ENCODE data around the gene HEBP2. TPM values are rescaled to one million over a fixed set of nuclear protein-coding genes. Genes with fewer than 3 reads are reported as not detected.

HEBP2 gene
- total RNA-seq, 3 donors from 2014 or later (not counting 1 experiment from before 2014, with no cell fraction given) = 14.2 to 18.6 (median 15.2) TPM

GRCh38 chr6:138406443-138406842, 2.4 kb downstream of the HEBP2 start:
- Histone ChIP-seq H3K27me3 (ENCODE audit: control insufficient read depth, insufficient read depth, low read length) (no peaks in the 10 kb centered on the region), H3K27ac (ENCODE audit: low read length) (no peak overlapping the region), H3K4me3 (ENCODE audit: low read length) (no peak overlapping the region), H3K36me3 (ENCODE audit: control insufficient read depth, insufficient read depth, low read length) (peaks cover 44% of the 10 kb centered on the region), H3K4me1 (ENCODE audit: control insufficient read depth, insufficient read depth, low read length) (peaks cover 18% of the 10 kb centered on the region), H3K9me3 (ENCODE audit: control insufficient read depth, insufficient read depth, low read length) (no peaks in the 10 kb centered on the region)
- 83% methylated on average over 1 of the region's 2 CpGs for WGBS (ENCODE audit: insufficient coverage)
- no peak overlapping the region for H3K4me3 Mint-ChIP-seq
- intact Hi-C loops (cut with micrococcal nuclease) = no loop called here
- ATAC-seq (no peak), DNase-seq (peak in 1 of 2 donors; percentile 25)
- no peaks in the 10 kb centered on the region for H3K36me3 Mint-ChIP-seq
- peak overlapping the region; percentile 70 to 77 for H3K27ac Mint-ChIP-seq
- H3K4me1 Mint-ChIP-seq = peaks cover 5 to 20% of the 10 kb centered on the region in 2 donors
- peaks cover 0 to 2% of the 10 kb centered on the region in 2 donors for H3K27me3 Mint-ChIP-seq (ENCODE audit: low read depth in 2 of 2)
- TF ChIP-seq CTCF (IDR thresholded peaks at IDR 0.05) = no peak
- no peaks in the 10 kb centered on the region for H3K9me3 Mint-ChIP-seq

DNA sequence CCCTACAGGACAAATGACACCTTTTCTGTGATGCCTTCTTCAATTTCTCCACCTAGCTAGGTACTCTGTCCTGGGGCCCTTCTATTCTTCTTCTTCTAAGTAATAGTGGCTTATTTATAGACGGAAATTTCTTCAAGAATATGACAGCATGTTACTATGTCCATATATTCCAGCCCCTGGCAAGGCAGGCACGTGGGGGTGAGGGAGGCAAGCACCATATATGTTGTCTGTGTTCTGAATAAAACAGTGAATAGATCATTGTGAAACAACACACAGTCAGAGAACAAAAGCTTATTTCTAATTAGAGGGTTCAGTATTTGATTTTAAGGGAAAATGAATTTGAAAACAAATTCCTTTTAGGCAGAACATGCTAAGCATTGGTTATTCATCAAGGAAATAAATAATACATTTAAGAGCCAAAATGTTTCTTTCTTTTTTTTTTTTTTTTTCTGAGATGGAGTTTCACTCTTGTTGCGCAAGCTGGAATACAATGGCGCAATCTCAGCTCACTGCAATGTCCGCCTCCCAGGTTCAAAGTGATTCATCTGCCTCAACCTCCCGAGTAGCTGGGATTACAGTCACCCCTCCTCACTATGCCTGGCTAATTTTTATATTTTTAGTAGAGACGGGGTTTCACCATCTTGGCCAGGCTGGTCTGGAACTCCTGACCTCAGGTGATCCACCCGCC, 6.2 kb downstream of the HEBP2 start:
- Histone ChIP-seq H3K27me3 (ENCODE audit: control insufficient read depth, insufficient read depth, low read length) (no peaks in the 10 kb centered on the region), H3K4me1 (ENCODE audit: control insufficient read depth, insufficient read depth, low read length) (no peaks in the 10 kb centered on the region), H3K4me3 (ENCODE audit: low read length) (no peak overlapping the region), H3K27ac (ENCODE audit: low read length) (no peak overlapping the region), H3K9me3 (ENCODE audit: control insufficient read depth, insufficient read depth, low read length) (no peaks in the 10 kb centered on the region), H3K36me3 (ENCODE audit: control insufficient read depth, insufficient read depth, low read length) (peaks cover 69% of the 10 kb centered on the region)
- no peak overlapping the region for H3K4me3 Mint-ChIP-seq
- DNase-seq (no peak), ATAC-seq (no peak)
- intact Hi-C loops (cut with micrococcal nuclease) = no loop called here
- H3K36me3 Mint-ChIP-seq = no peaks in the 10 kb centered on the region
- no peaks in the 10 kb centered on the region for H3K27me3 Mint-ChIP-seq (ENCODE audit: low read depth in 2 of 2)
- no peak overlapping the region for H3K27ac Mint-ChIP-seq
- H3K4me1 Mint-ChIP-seq = peaks cover 0 to 8% of the 10 kb centered on the region in 2 donors
- H3K9me3 Mint-ChIP-seq = no peaks in the 10 kb centered on the region
- WGBS (ENCODE audit: insufficient coverage) = 93% methylated on average over 6 of the region's 8 CpGs
- TF ChIP-seq CTCF (IDR thresholded peaks at IDR 0.05) = no peak

DNA sequence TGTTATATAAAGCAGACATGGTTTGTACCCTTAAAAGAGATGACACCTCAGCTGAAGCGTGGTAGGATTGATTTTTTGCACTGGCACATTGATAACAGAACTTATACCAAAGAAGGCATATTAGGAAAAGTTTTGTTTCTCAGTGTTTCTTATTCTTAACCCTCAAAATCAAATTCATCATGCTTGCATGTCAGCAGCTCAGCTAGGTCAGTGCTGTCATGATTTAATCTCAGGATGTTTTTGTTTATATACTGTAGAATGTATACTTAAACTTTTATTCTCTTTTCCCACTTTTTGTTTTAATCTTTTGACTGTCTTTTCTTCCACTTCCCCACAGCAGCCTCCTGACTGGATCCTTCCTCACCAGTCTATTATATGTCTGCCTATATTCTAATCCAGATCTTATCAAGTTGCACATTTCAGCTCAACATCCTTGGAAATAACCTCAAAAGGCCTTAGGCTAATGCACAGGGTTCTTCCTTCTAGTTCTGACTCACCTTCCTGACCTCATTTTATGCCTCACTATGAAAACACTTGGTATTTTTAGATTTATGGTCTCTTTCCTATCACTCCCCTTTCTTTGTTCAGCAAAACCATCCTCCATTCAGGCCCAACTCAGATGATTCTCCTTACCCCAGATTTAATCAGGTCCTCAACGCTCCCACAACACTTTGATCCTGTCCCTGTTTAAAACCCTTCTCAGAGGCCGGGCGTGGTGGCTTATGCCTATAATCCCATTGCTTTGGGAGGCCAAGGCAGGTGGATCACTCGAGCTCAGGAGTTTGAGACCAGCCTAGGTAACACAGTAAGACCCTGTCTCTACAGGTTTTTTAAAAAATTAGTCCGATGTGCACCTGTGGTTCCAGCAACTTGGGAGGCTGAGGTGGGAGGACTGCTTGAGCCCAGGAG, 7.2 kb downstream of the HEBP2 start:
- H3K9me3 ChIP-seq (ENCODE audit: control insufficient read depth, insufficient read depth, low read length) = no peaks in the 10 kb centered on the region
- H3K36me3 Mint-ChIP-seq = no peaks in the 10 kb centered on the region
- peaks cover 67% of the 10 kb centered on the region for H3K36me3 ChIP-seq (ENCODE audit: control insufficient read depth, insufficient read depth, low read length)
- ATAC-seq = no peak
- no peaks in the 10 kb centered on the region for H3K9me3 Mint-ChIP-seq
- H3K27ac ChIP-seq (ENCODE audit: low read length) = no peak overlapping the region
- intact Hi-C loops (cut with micrococcal nuclease) = no loop called here
- peaks cover 0 to 5% of the 10 kb centered on the region in 2 donors for H3K4me1 Mint-ChIP-seq
- no peaks in the 10 kb centered on the region for H3K27me3 ChIP-seq (ENCODE audit: control insufficient read depth, insufficient read depth, low read length)
- TF ChIP-seq CTCF (IDR thresholded peaks at IDR 0.05) = no peak
- no peak overlapping the region for H3K4me3 ChIP-seq (ENCODE audit: low read length)
- no peak overlapping the region for H3K4me3 Mint-ChIP-seq
- H3K27ac Mint-ChIP-seq = no peak overlapping the region
- H3K4me1 ChIP-seq (ENCODE audit: control insufficient read depth, insufficient read depth, low read length) = no peaks in the 10 kb centered on the region
- WGBS (ENCODE audit: insufficient coverage) = 84% methylated on average over 6 of the region's 6 CpGs
- no peaks in the 10 kb centered on the region for H3K27me3 Mint-ChIP-seq (ENCODE audit: low read depth in 2 of 2)
- DNase-seq = no peak
